IMR-90 (cell line): ENCODE data around the gene SLCO3A1. TPM values are rescaled to one million over a fixed set of nuclear protein-coding genes. Genes with fewer than 3 reads are reported as not detected.
"Not testable (repeated sequence)": the region's sequence is repeated elsewhere in the genome, so short reads cannot be mapped to it uniquely, and the experiment has no call there.

Experiments
- ATAC-seq: fragments of 200-7000 bp; cut with Tn5 transposase; 2 replicates; pipeline ENCODE4 v1.9.1; 2020; ENCODE audit warnings: low read depth, mild to moderate bottlenecking, moderate library complexity
- BruUV-seq: library from RNA; stranded (reverse); fragments of 400-500 nt; replicated peaks from 2 replicates; lab custom pipeline; 2021; lab: Mats Ljungman, UMichigan
- CTCF ChIA-PET: fragments of 300-600 bp; formaldehyde crosslinking; extraction: SDS; loops from one replicate; lab custom pipeline; 2021; ENCODE audit warnings: antibody characterized with exemption; lab: Yijun Ruan, JAX
- POLR2A ChIA-PET: fragments of 300-600 bp; sonication (Branson Sonifier 250); formaldehyde crosslinking; loops from one replicate; lab custom pipeline; 2022; ENCODE audit warnings: antibody characterized with exemption; ENCODE audit not compliant: unreplicated experiment; lab: Charles Lee
- DNase-seq: peaks from one replicate; pipeline ENCODE4 v3.0.0; 2013
- H2AFZ ChIP-seq: replicated peaks from 2 replicates; pipeline ENCODE3; 2013; ENCODE audit warnings: low read length, mild to moderate bottlenecking; ENCODE audit not compliant: poor library complexity
- H2AK5ac ChIP-seq: 2 replicates; pipeline ENCODE4 v1.6.1; 2013; ENCODE audit warnings: low read depth, low read length, inconsistent platforms
- H2AK9ac ChIP-seq: replicated peaks from 2 replicates; pipeline ENCODE3; 2013; ENCODE audit warnings: mild to moderate bottlenecking, low read depth, low read length, moderate library complexity; ENCODE audit not compliant: poor library complexity
- H2BK120ac ChIP-seq: 2 replicates; pipeline ENCODE4 v1.6.1; 2013; ENCODE audit warnings: low read depth, low read length, inconsistent platforms
- H2BK15ac ChIP-seq: 3 replicates; pipeline ENCODE4 v1.6.1; 2013; ENCODE audit warnings: low read depth, low read length, inconsistent platforms
- H2BK20ac ChIP-seq: 2 replicates; pipeline ENCODE4 v1.6.1; 2013; ENCODE audit warnings: low read depth, mild to moderate bottlenecking, inconsistent platforms, low read length, moderate library complexity
- H2BK5ac ChIP-seq: 2 replicates; pipeline ENCODE4 v1.6.1; 2013; ENCODE audit warnings: mild to moderate bottlenecking, low read depth, low read length, inconsistent platforms; ENCODE audit not compliant: poor library complexity, severe bottlenecking
- H3K14ac ChIP-seq: replicated peaks from 2 replicates; pipeline ENCODE4 v1.6.1; 2013; ENCODE audit warnings: low read depth, low read length, inconsistent platforms
- H3K18ac ChIP-seq: 2 replicates; pipeline ENCODE4 v1.6.1; 2013; ENCODE audit warnings: low read depth, low read length, control low read depth
- H3K23ac ChIP-seq: 2 replicates; pipeline ENCODE4 v1.6.1; 2013; ENCODE audit warnings: low read depth, low read length, inconsistent platforms
- H3K27ac ChIP-seq: 2 replicates; pipeline ENCODE4 v1.5.1; 2013; ENCODE audit warnings: mild to moderate bottlenecking, control low read depth, low read length; ENCODE audit not compliant: insufficient read depth
- H3K27me3 ChIP-seq: 2 replicates; pipeline ENCODE4 v1.6.1; 2013; ENCODE audit warnings: low read length; ENCODE audit not compliant: control insufficient read depth, insufficient read depth
- H3K36me3 ChIP-seq: 2 replicates; pipeline ENCODE4 v1.6.1; 2013; ENCODE audit warnings: low read length, mixed read lengths; ENCODE audit not compliant: control insufficient read depth, insufficient read depth
- H3K4ac ChIP-seq: 2 replicates; pipeline ENCODE4 v1.6.1; 2013; ENCODE audit warnings: low read depth, low read length, inconsistent platforms
- H3K4me1 ChIP-seq: 2 replicates; pipeline ENCODE4 v1.6.1; 2013; ENCODE audit warnings: low read length, mixed read lengths; ENCODE audit not compliant: control insufficient read depth, insufficient read depth
- H3K4me2 ChIP-seq: 2 replicates; pipeline ENCODE4 v1.6.1; 2013; ENCODE audit warnings: low read depth, mild to moderate bottlenecking, control low read depth, low read length, moderate library complexity
- H3K4me3 ChIP-seq: 2 replicates; pipeline ENCODE4 v1.5.1; 2013; ENCODE audit warnings: low read depth, mild to moderate bottlenecking, control low read depth, low read length, moderate library complexity; ENCODE audit not compliant: insufficient read depth
- H3K56ac ChIP-seq: 2 replicates; pipeline ENCODE4 v1.6.1; 2013; ENCODE audit warnings: low read length, inconsistent platforms; ENCODE audit not compliant: insufficient read depth; ENCODE audit errors: extremely low read depth
- H3K79me1 ChIP-seq, 2 experiments: 2 replicates each; pipeline ENCODE4 v1.6.1; 2013; ENCODE audit warnings: low read length in 2 of 2, inconsistent platforms in 1 of 2, low read depth in 1 of 2
- H3K9ac ChIP-seq: 2 replicates; pipeline ENCODE4 v1.6.1; 2013; ENCODE audit warnings: low read depth, low read length, control low read depth
- H3K9me1 ChIP-seq: 2 replicates; pipeline ENCODE4 v1.6.1; 2013; ENCODE audit warnings: low read length, inconsistent platforms; ENCODE audit not compliant: insufficient read depth
- H3K9me3 ChIP-seq: 2 replicates; pipeline ENCODE4 v1.6.1; 2013; ENCODE audit warnings: low read length; ENCODE audit not compliant: control insufficient read depth, insufficient read depth
- H4K20me1 ChIP-seq: 2 replicates; pipeline ENCODE4 v1.6.1; 2013; ENCODE audit warnings: low read length, inconsistent platforms; ENCODE audit not compliant: insufficient read depth
- H4K5ac ChIP-seq: 2 replicates; pipeline ENCODE4 v1.6.1; 2013; ENCODE audit warnings: mild to moderate bottlenecking, low read depth, low read length, control low read depth
- H4K8ac ChIP-seq, 2 experiments: 2 replicates each; pipeline ENCODE4 v1.6.1; 2013; ENCODE audit warnings: low read depth in 2 of 2, low read length in 2 of 2, control low read depth in 1 of 2, inconsistent platforms in 1 of 2
- H4K91ac ChIP-seq: 2 replicates; pipeline ENCODE4 v1.6.1; 2013; ENCODE audit warnings: low read depth, low read length, inconsistent platforms; ENCODE audit not compliant: insufficient read depth
- WGBS, 2 experiments: methylation state at CpG; one replicate each; pipeline versions ENCODE4 v1.1.5 to v1.1.7; 2013; ENCODE audit warnings: missing lambda C conversion rate in 2 of 2; ENCODE audit not compliant: insufficient read length in 1 of 2; ENCODE audit errors: extremely low coverage in 2 of 2; 5-methylcytosine and 5-hydroxymethylcytosine counted together
- dilution Hi-C: fragments of 300-500 bp; cut with HindIII; formaldehyde crosslinking; loops from one replicate; pipeline ENCODE4 v1.14.3; 2018; ENCODE audit warnings: low sequenced_read_pairs; ENCODE audit not compliant: unreplicated experiment
- in situ Hi-C: fragments of 300-500 bp; cut with MboI; formaldehyde crosslinking; loops from 3 replicates; pipeline ENCODE4 v1.14.3; 2019; ENCODE audit warnings: low sequenced_read_pairs, inconsistent platforms, mixed read lengths
- intact Hi-C: fragments of 100-400 bp; cut with micrococcal nuclease; formaldehyde crosslinking; loops from 2 replicates; pipeline ENCODE4 v1.10.0; 2022
- polyA plus RNA-seq, 3 experiments: library from polyadenylated mRNA; depleted of rRNA; stranded (reverse); fragments of >200 nt; gene quantifications; 2 replicates each; pipeline ENCODE4 v1.2.3, GENCODE V29; 2012; ENCODE audit warnings: low replicate concordance in 1 of 3
- total RNA-seq: library from RNA; depleted of rRNA; stranded (reverse); fragments of >200 nt; gene quantifications from 2 replicates; pipeline ENCODE4 v1.2.3, GENCODE V29; 2012

SLCO3A1 gene
- total and polyA plus RNA-seq, 2 of the 4 experiments (the other 2 are of a cell fraction): 4.7 to 8.1 TPM

DNA sequence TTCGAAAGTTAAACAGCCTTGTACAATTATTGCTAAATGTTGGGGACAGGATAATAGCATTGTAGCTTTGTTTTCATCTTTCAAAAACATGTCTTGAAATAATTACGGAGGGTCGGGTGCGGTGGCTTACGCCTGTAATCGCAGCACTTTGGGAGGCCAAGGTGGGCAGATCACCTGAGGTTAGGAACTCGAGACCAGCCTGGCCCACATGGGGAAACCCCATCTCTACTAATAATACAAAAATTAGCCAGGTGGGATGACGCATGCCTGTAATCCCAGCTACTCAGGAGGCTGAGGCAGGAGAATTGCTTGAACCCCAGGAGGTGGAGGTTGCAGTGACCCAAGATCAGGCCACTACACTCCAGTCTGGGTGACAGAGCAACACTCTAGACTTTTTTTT, 216.7 kb downstream of the SLCO3A1 start:
- H4K5ac ChIP-seq, H3K27me3 ChIP-seq, H3K9me1 ChIP-seq, H2AFZ ChIP-seq, dilution Hi-C loops, H4K20me1 ChIP-seq, H3K27ac ChIP-seq, H3K18ac ChIP-seq, H2BK5ac ChIP-seq, H3K23ac ChIP-seq, H2AK9ac ChIP-seq, H3K4me1 ChIP-seq, BruUV-seq, H3K56ac ChIP-seq, H3K14ac ChIP-seq, DNase-seq, H3K9ac ChIP-seq, H3K4me2 ChIP-seq, H3K36me3 ChIP-seq, ATAC-seq, POLR2A ChIA-PET, H3K4me3 ChIP-seq, CTCF ChIA-PET, H2BK15ac ChIP-seq, H3K9me3 ChIP-seq, H3K79me1 ChIP-seq: not testable (repeated sequence)
- Histone ChIP-seq H2BK20ac (0 out of 2 replicates have a peak overlapping the region, but pooled peaks have one; percentile 29), H2AK5ac (0 out of 2 replicates have a peak overlapping the region, but pooled peaks have one; percentile 17), H3K4ac (peak overlapping the region; percentile 79), H4K91ac (peak overlapping the region; percentile 49; the same call in 1 of the 2 replicates), H2BK120ac (peak overlapping the region; percentile 44; the same call in 1 of the 2 replicates), H4K8ac (peak overlapping the region; percentile 70 to 73; a peak in 3 of 4 replicates)
- in situ Hi-C loops (loop anchor here (5.0 to 10.0 kb wide), 2 partner anchors 223 to 365 kb away; no protein-coding TSS in a partner anchor), intact Hi-C loops (loop anchor here (10.0 kb wide), 1 partner anchor 125 kb away; no protein-coding TSS in a partner anchor)
- 100% methylated on average over 1 of the region's 8 CpGs; no CpG with 5 or more reads in 1 of the 2 experiments for WGBS, 2 experiments
